ENCODE measurements around the gene TUBGCP4.

GRCh38 chr15:43440721-43441281, 69.9 kb downstream of the TUBGCP4 start:
- TF ChIP-seq CTCF (IDR thresholded peaks at IDR 0.05) (no peak), POLR2AphosphoS5 (IDR thresholded peaks at IDR 0.05; ENCODE audit: low read depth, low read length) (no peak), SIN3A (IDR thresholded peaks at IDR 0.05; ENCODE audit: borderline replicate concordance, insufficient read depth, low read depth, low read length) (no peak), REST (IDR thresholded peaks at IDR 0.05; ENCODE audit: insufficient read depth in 1 of 2, low read depth in 2 of 2, low read length in 1 of 2) (no peak)

Measured in Panc1 (cell line).